Motor neuron (in vitro differentiated cells): Measurements from ENCODE around the gene GSTM5. TPM values are rescaled to one million over a fixed set of nuclear protein-coding genes. Genes with fewer than 3 reads are reported as not detected.
A peak's percentile ranks its signal among the peaks of the same experiment; 100 is the strongest.
"Not testable (repeated sequence)": the region's sequence is repeated elsewhere in the genome, so short reads cannot be mapped to it uniquely, and the experiment has no call there.

Experiments
- ATAC-seq, 8 experiments: fragments of 200-7000 bp; cut with Tn5 transposase; replicated peaks in 6 of 8; 2 replicates each; pipeline ENCODE4 v1.8.0; 2021; ENCODE audit warnings: mild to moderate bottlenecking in 8 of 8, moderate library complexity in 8 of 8
- H3K27ac ChIP-seq, 2 donors: fragments of 250-450 bp; sonication (Bioruptor Pico); 2 replicates each; pipeline ENCODE4 v1.9.0; 2021; ENCODE audit warnings: antibody characterized with exemption in 2 of 2, mild to moderate bottlenecking in 2 of 2, moderate library complexity in 1 of 2
- H3K4me1 ChIP-seq, 2 donors: fragments of 250-450 bp; sonication (Bioruptor Pico); replicated peaks in 1 of 2; 2 replicates each; pipeline ENCODE4 v1.6.1; 2021; ENCODE audit warnings: antibody characterized with exemption in 2 of 2, mild to moderate bottlenecking in 2 of 2, moderate library complexity in 1 of 2
- H3K4me3 ChIP-seq, 5 donors: fragments of 250-450 bp; sonication (Bioruptor Pico); 2 replicates each; pipeline ENCODE4 v1.9.0; 2021; ENCODE audit warnings: antibody characterized with exemption in 5 of 5, mild to moderate bottlenecking in 5 of 5, moderate library complexity in 4 of 5
- WGBS, 10 experiments: fragments of 450-650 bp; shearing (Covaris generic); methylation state at CpG; one replicate each; pipeline ENCODE4 v1.0.0; 2022; 5-methylcytosine and 5-hydroxymethylcytosine counted together
- in situ Hi-C, 9 experiments: fragments of 400-800 bp; cut with MboI; loops; one replicate each; pipeline ENCODE4 v1.15.0; 2021; ENCODE audit warnings: low sequenced_read_pairs in 9 of 9, low pct_unique_long_range_greater_than_20kb in 2 of 9; ENCODE audit not compliant: unreplicated experiment in 9 of 9
- total RNA-seq, 8 experiments: library from RNA; unstranded; fragments of 300-600 nt; gene quantifications; 2 replicates each; pipeline versions ENCODE4 v1.2.3 to v1.2.4, GENCODE V29; 2022

Gene GSTM5
- total RNA-seq, 8 experiments from 2014 or later = 0.05 to 2.9 (median 0.82) TPM; not detected in 1

GRCh38 chr1:109684777-109685176, 27.3 kb upstream of the GSTM5 start:
- H3K4me3 ChIP-seq, H3K4me1 ChIP-seq, in situ Hi-C loops, ATAC-seq, H3K27ac ChIP-seq: not testable (repeated sequence)
- 72 to 100% (median 94%) methylated on average over 1 to 6 of the region's 6 CpGs; no CpG with 5 or more reads in 6 of the 10 experiments for WGBS, 10 experiments

DNA sequence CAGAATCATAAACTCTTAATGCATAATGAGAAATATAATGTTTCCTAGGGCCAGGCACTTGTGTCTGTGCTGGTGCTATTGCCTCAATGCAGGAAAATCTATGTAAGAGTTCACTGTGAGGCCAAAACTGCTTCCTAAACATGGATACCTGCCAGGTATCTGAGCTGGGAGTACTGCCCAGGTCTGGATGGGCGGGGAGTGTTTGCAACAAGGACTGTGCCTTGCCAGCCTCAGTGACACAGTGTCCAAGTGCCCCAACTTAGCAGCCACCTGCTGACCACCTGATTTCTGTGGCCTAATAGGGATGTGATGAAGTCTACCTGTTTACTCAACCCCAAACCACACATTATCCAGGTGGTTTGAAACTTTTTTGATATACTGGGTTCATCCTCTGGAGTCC, 26.7 kb upstream of the GSTM5 start:
- in situ Hi-C loops, H3K4me1 ChIP-seq, H3K27ac ChIP-seq, H3K4me3 ChIP-seq, ATAC-seq: not testable (repeated sequence)
- 83% methylated on average over 1 of the region's 1 CpG; no CpG with 5 or more reads in 9 of the 10 experiments for WGBS, 10 experiments

GRCh38 chr1:109685890-109686289, 26.2 kb upstream of the GSTM5 start:
- in situ Hi-C loops, H3K27ac ChIP-seq, ATAC-seq, H3K4me3 ChIP-seq, H3K4me1 ChIP-seq: not testable (repeated sequence)
- WGBS, 10 experiments = no CpG with 5 or more reads among the region's 4 CpGs

DNA sequence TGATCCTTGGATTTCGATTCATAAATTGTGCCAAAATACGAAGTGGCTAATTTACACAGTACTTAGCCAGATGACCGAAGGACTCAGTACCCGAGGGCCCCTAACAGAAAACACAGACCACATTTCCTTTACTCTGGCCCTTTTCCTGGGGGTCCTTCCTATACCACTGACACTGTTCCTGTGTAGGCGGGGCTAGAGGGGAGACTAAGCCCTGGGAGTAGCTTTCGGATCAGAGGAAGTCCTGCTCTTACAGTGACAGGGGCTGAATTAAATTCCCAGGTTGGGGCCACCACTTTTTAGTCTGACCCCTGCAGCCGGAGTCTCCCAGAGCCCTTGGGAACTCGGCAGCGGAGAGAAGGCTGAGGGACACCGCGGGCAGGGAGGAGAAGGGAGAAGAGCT, 24.9 kb upstream of the GSTM5 start:
- in situ Hi-C loops, H3K27ac ChIP-seq, H3K4me1 ChIP-seq, H3K4me3 ChIP-seq: not testable (repeated sequence)
- 7% methylated on average over 3 of the region's 11 CpGs; no CpG with 5 or more reads in 9 of the 10 experiments for WGBS, 10 experiments
- ATAC-seq = peak in 1 of 8 experiments; percentile 22

DNA sequence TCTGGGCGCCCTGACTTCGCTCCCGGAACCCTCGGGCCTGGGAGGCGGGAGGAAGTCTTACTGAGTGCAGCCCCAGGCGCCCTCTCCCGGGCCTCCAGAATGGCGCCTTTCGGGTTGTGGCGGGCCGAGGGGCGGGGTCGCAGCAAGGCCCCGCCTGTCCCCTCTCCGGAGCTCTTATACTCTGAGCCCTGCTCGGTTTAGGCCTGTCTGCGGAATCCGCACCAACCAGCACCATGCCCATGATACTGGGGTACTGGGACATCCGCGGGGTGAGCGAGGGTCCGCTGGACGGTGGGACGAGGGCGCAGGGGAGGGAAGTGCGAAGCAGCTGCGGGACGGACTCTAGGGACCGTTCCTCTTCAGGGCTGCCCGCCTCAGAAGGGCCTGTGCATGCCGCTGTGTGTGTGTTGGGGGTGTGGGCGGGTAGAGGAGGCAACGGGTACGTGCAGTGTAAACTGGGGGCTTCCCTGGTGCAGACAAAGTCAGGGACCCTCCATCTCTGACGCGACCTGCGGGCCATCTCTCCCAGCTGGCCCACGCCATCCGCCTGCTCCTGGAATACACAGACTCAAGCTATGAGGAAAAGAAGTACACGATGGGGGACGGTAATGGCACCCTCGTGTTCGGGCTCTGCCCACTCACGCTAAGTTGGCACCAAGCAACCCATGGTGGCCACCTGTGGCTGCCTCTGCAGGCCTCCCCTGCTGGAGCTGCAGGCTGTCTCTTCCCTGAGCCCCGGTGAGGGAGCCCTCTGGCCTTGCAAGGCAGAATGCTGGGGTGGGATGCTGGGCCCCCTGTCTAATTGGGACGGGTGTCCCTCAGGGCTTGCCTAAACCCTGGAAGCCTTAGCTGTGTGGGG, 24.2 kb upstream of the GSTM5 start, which contains the start of gene GSTM1:
Gene GSTM1, plus strand, starts transcription at position 177 of the 859 bp plus-strand sequence. Its CDS starts 57 bp downstream, at position 234.
- Histone ChIP-seq H3K4me3 (peak within 1 kb of the TSS in 3 of 5 donors; percentile 4 to 26 (median 22)), H3K4me1 (peaks cover 0 to 2% of the 10 kb centered on the region in 2 donors), H3K27ac (no peak within 1 kb of the TSS)
- in situ Hi-C loops = no loop called here
- peak in 4 of 8 experiments; percentile 95 to 99 (median 98) for ATAC-seq
- WGBS, 10 experiments = 53 to 61% methylated on average over 3 to 7 of the region's 46 CpGs; no CpG with 5 or more reads in 8 of the 10 experiments

DNA sequence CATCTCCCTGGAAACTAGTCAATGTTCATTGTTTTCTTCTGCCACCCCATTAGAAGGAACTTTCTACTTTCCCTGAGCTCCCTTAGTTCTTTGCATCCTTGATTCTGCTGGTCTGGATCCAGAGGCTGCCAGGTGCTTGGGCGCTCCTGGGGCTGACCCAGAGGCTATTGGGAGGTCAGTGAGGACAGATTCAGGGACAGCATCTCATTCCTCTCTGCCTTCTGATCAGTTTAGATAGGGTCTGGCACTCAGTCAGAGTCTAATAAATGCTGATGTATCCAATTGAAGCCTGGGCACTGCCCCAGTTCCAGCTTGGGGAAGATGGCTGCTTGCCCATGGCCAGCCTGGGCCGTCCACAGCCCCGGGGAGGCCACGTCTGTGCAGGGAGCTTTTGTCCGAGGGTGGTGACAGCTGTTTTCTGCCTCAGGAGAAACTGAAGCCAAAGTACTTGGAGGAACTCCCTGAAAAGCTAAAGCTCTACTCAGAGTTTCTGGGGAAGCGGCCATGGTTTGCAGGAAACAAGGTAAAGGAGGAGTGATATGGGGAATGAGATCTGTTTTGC, 22.1 kb upstream of the GSTM5 start:
- Histone ChIP-seq H3K27ac (no peak overlapping the region), H3K4me3 (no peak overlapping the region), H3K4me1 (peaks cover 0 to 2% of the 10 kb centered on the region in 2 donors)
- in situ Hi-C loops = no loop called here
- no peak for ATAC-seq
- 91 to 97% methylated on average over 4 to 5 of the region's 6 CpGs; no CpG with 5 or more reads in 8 of the 10 experiments for WGBS, 10 experiments

DNA sequence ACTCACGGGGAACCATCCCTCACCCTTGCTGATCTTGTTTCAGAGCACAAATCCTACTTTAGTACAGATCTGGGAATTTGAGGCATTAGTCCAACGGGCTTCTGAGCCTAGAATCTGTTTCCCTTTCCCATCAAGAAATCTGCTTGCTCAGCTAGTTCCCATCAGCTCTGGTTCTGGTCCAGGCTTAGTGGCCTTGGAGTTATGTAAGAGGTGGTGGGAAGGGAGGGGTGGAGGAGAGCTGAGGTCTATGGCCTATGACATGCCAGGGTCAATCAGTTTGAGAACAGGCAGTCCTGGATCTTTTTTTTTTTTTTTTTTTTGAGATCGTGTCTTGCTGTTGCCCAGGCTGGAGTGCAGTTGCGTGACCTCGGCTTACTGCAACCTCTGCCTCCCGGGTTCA, 20.3 kb upstream of the GSTM5 start:
- in situ Hi-C loops = no loop called here

GRCh38 chr1:109694400-109694799, 17.7 kb upstream of the GSTM5 start:
- ATAC-seq, in situ Hi-C loops, H3K27ac ChIP-seq, H3K4me3 ChIP-seq, H3K4me1 ChIP-seq: not testable (repeated sequence)
- WGBS, 10 experiments = 80 to 89% (median 83%) methylated on average over 1 to 3 of the region's 5 CpGs; no CpG with 5 or more reads in 7 of the 10 experiments

More for the DNA sequence above, 20.3 kb upstream of the GSTM5 start:
- Histone ChIP-seq H3K27ac (no peak overlapping the region), H3K4me1 (peaks cover 0 to 2% of the 10 kb centered on the region in 2 donors), H3K4me3 (no peak overlapping the region)
- ATAC-seq = no peak
- WGBS, 10 experiments = 85 to 100% methylated on average over 1 to 3 of the region's 6 CpGs; no CpG with 5 or more reads in 8 of the 10 experiments

DNA sequence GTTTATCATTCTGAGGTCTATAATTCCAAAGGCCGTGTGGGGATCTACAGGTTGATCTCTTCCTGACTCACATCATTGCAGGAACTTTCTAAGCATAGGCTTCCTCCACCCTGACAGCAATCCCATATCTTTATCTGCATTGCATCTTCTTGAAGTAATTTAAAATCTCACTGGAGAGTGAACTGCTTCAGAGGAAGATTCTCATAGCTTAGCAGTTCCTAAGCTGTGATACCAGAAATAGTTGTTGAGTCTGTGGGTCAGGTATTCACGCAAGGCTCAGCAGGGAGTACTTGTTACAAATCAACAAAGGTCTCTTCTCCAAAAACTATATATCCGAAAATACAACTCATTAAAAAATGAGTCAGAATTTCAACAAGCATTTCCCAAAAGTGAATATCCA, 16.9 kb upstream of the GSTM5 start:
- 53 to 87% (median 71%) methylated on average over 1 to 3 of the region's 3 CpGs; no CpG with 5 or more reads in 6 of the 10 experiments for WGBS, 10 experiments
- ATAC-seq, H3K27ac ChIP-seq, in situ Hi-C loops, H3K4me1 ChIP-seq, H3K4me3 ChIP-seq: not testable (repeated sequence)

GRCh38 chr1:109697066-109697465, 15.0 kb upstream of the GSTM5 start:
- in situ Hi-C loops = no loop called here
- Histone ChIP-seq H3K27ac (no peak overlapping the region), H3K4me1 (no peaks in the 10 kb centered on the region), H3K4me3 (no peak overlapping the region)
- WGBS, 10 experiments = 89 to 100% (median 95%) methylated on average over 3 to 4 of the region's 4 CpGs; no CpG with 5 or more reads in 6 of the 10 experiments
- ATAC-seq = no peak

DNA sequence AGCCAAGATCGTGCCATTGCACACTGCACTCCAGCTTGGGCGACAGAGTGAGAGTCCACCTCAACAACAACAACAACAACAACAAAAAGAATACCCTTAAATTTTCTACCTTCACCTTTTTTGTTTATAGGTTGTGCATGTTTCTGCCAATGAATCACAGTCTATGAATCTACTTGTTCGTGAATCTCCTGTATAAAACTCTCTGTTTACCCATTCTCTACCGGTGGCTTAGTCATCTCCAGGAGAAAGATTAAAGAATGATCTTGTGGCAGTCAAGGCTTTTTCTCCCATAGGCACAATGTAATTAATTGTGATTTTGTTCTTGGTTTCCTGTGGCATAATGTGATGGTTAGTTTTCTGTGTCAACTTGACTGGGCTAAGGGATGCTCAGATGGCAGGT, 14.2 kb upstream of the GSTM5 start:
- in situ Hi-C loops, H3K4me3 ChIP-seq, H3K27ac ChIP-seq, ATAC-seq, H3K4me1 ChIP-seq: not testable (repeated sequence)
- 40 to 100% (median 95%) methylated on average over 1 to 4 of the region's 4 CpGs; no CpG with 5 or more reads in 6 of the 10 experiments for WGBS, 10 experiments

DNA sequence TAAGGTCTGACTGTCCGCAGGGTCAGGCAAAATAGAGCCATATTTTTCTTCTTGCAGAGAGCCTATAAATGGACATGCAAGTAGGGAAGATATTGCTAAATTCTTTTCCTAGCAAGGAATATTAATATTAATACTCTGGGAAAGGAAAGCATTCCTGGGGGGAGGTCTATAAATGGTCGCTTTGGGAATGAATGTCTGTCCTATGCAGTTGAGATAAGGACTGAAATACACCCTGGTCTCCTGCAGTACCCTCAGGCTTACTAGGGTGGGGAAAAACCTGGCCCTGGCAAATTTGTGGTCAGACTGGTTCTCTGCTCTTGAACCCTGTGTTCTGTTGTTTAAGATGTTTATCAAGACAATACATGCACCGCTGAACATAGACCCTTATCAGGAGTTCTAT, 9.1 kb upstream of the GSTM5 start:
- H3K4me1 ChIP-seq, ATAC-seq, H3K4me3 ChIP-seq, in situ Hi-C loops, H3K27ac ChIP-seq: not testable (repeated sequence)
- 83 to 100% (median 100%) methylated on average over 1 to 3 of the region's 3 CpGs; no CpG with 5 or more reads in 3 of the 10 experiments for WGBS, 10 experiments

- Histone ChIP-seq H3K27ac (no peak overlapping the region), H3K4me3 (no peak overlapping the region), H3K4me1 (no peaks in the 10 kb centered on the region)
- in situ Hi-C loops = no loop called here
- no peak for ATAC-seq
- 17 to 93% (median 73%) methylated on average over 1 to 8 of the region's 8 CpGs; no CpG with 5 or more reads in 1 of the 10 experiments for WGBS, 10 experiments
These were observed 7.9 kb upstream of the GSTM5 start for GRCh38 chr1:109704173-109704572.
